ENCODE measurements around the gene CCDC18.

- TF ChIP-seq, protein P1, sequence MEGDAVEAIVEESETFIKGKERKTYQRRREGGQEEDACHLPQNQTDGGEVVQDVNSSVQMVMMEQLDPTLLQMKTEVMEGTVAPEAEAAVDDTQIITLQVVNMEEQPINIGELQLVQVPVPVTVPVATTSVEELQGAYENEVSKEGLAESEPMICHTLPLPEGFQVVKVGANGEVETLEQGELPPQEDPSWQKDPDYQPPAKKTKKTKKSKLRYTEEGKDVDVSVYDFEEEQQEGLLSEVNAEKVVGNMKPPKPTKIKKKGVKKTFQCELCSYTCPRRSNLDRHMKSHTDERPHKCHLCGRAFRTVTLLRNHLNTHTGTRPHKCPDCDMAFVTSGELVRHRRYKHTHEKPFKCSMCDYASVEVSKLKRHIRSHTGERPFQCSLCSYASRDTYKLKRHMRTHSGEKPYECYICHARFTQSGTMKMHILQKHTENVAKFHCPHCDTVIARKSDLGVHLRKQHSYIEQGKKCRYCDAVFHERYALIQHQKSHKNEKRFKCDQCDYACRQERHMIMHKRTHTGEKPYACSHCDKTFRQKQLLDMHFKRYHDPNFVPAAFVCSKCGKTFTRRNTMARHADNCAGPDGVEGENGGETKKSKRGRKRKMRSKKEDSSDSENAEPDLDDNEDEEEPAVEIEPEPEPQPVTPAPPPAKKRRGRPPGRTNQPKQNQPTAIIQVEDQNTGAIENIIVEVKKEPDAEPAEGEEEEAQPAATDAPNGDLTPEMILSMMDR (IDR thresholded peaks at IDR 0.05; ENCODE audit: poor library complexity, severe bottlenecking): peak; percentile 90
- TF ChIP-seq POLR2AphosphoS5 (IDR thresholded peaks at IDR 0.05) (no peak), TAF1 (IDR thresholded peaks at IDR 0.05; ENCODE audit: low read depth) (no peak), EP300 (conservative IDR thresholded peaks at IDR 0.05; ENCODE audit: poor library complexity, severe bottlenecking) (no peak), EZH2 (IDR thresholded peaks at IDR 0.05; ENCODE audit: borderline replicate concordance, insufficient read depth, low read length, poor library complexity, severe bottlenecking) (no peak), RAD21 (conservative IDR thresholded peaks at IDR 0.05) (peak; percentile 84), REST (IDR thresholded peaks at IDR 0.05; ENCODE audit: borderline replicate concordance) (no peak)
Observed at GRCh38 chr1:93304716-93305138, 124.2 kb downstream of the CCDC18 start.
